Measurements from ENCODE around the gene DCAF4L1.

DNA sequence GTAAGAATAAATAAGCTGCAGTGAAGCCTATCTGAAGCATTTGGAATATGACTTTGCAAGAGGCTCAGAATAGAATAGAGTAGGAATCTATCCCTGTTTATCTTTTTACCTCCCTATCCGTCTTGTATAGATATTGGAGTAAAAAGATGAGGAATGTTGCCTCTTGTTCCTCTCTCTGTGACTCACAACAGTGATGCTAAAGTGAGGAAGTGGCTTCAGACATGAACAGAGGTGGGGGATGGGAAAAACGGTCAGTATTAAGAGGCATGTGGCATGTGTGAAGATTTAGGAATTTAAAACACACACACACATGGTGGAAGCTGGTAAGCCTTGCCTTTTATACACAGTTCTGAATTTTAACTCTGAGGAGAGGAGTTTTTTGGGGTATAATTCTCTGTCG is 3.8 kb upstream of the DCAF4L1 start:
- TF ChIP-seq CEBPB (IDR thresholded peaks at IDR 0.05), result no peak
- no peak for TF ChIP-seq RAD21 (IDR thresholded peaks at IDR 0.05; ENCODE audit: low read depth)
